Endothelial cell (in vitro differentiated cells): ENCODE data around the gene TNS3. TPM values are rescaled to one million over a fixed set of nuclear protein-coding genes. Genes with fewer than 3 reads are reported as not detected.

Experiments
- DNase-seq: peaks from one replicate; pipeline ENCODE4 v3.0.0; 2021; ENCODE audit warnings: low spot score
- H3K27ac Mint-ChIP-seq: one replicate; pipeline ENCODE4 v1.8.0; 2021; ENCODE audit warnings: mixed read lengths, inconsistent platforms; ENCODE audit not compliant: unreplicated experiment
- H3K27me3 Mint-ChIP-seq: one replicate; pipeline ENCODE4 v1.8.0; 2021; ENCODE audit warnings: mild to moderate bottlenecking, moderate library complexity, mixed read lengths, inconsistent platforms; ENCODE audit not compliant: unreplicated experiment
- H3K36me3 Mint-ChIP-seq: one replicate; pipeline ENCODE4 v1.8.0; 2021; ENCODE audit warnings: mild to moderate bottlenecking, low read depth, mixed read lengths, inconsistent platforms; ENCODE audit not compliant: unreplicated experiment
- H3K4me1 Mint-ChIP-seq: one replicate; pipeline ENCODE4 v1.8.0; 2021; ENCODE audit warnings: mild to moderate bottlenecking, mixed read lengths, inconsistent platforms; ENCODE audit not compliant: unreplicated experiment
- H3K4me3 Mint-ChIP-seq: one replicate; pipeline ENCODE4 v1.8.0; 2021; ENCODE audit warnings: mild to moderate bottlenecking, mixed read lengths, inconsistent platforms; ENCODE audit not compliant: unreplicated experiment
- H3K9me3 Mint-ChIP-seq: one replicate; pipeline ENCODE4 v1.8.0; 2021; ENCODE audit warnings: mixed read lengths, inconsistent platforms; ENCODE audit not compliant: unreplicated experiment
- CTCF ChIP-seq: fragments of 200-600 bp; sonication (generic); IDR thresholded peaks from one replicate; pipeline ENCODE4 v1.5.0; 2021; ENCODE audit warnings: antibody characterized with exemption; ENCODE audit not compliant: unreplicated experiment
- total RNA-seq: library from RNA; stranded (reverse); fragmentation: NEBNext Ultra II Directional; extraction: Animal tissue kit (Norgen Biotek cat#: 25700); gene quantifications from one replicate; pipeline ENCODE4 v1.2.1, GENCODE V29; 2021; ENCODE audit not compliant: unreplicated experiment

Gene TNS3
- total RNA-seq, 1 donor from 2014 or later, result 7.5 TPM

DNA sequence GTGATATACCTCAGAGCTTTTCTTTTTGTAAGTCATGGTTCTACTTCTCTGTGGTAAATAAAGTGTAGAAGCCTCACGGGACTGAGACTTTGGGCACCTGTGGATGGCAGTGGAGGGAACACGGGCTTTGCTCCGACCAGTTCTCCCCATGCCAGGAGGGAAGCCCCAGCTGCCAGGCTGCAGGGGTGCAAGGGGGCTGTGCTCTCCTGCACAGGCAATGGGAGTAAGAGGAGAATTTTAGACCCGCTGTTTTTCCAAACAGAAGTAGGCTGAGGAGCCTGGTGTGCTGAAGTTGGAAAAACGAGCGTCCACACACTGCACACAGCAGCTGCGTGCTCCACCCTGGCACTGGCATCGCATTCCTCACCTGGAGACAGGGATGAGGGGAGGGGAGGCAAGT, 282.4 kb downstream of the TNS3 start:
- TF ChIP-seq CTCF, result no peak
- Mint-ChIP-seq H3K27me3 (peaks cover 2% of the 10 kb centered on the region), H3K4me3 (no peak overlapping the region), H3K4me1 (no peaks in the 10 kb centered on the region), H3K36me3 (peaks cover 4% of the 10 kb centered on the region), H3K9me3 (no peaks in the 10 kb centered on the region), H3K27ac (no peak overlapping the region)
- no peak for DNase-seq

GRCh38 chr7:47298636-47299035, 283.3 kb downstream of the TNS3 start:
- Mint-ChIP-seq H3K4me3 (no peak overlapping the region), H3K9me3 (no peaks in the 10 kb centered on the region), H3K27ac (no peak overlapping the region), H3K27me3 (no peaks in the 10 kb centered on the region), H3K4me1 (no peaks in the 10 kb centered on the region), H3K36me3 (peaks cover 4% of the 10 kb centered on the region)
- no peak for TF ChIP-seq CTCF
- no peak for DNase-seq

DNA sequence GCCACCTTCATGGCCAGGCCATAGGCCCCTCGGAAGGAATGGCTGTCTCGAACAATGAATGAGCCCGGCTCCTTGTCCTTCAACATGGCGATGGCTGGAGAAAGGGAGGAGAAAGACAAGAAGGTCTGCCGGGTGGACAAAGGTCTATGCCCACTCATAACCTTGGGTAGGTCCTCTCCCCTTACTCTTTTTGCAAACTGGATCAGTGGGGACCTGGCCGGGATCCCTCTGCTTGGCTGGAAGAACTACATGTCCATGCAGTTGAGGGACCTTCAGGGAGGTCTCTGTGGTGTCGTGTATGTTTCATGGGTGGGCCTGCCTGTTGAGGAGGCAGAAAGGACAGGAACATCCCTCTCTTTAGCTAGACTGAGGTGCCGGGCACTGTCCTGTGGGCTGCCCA, 284.8 kb downstream of the TNS3 start:
- H3K36me3 Mint-ChIP-seq, result peaks cover 4% of the 10 kb centered on the region
- H3K27me3 Mint-ChIP-seq, result no peaks in the 10 kb centered on the region
- no peaks in the 10 kb centered on the region for H3K9me3 Mint-ChIP-seq
- no peak for DNase-seq
- H3K4me1 Mint-ChIP-seq, result no peaks in the 10 kb centered on the region
- H3K4me3 Mint-ChIP-seq, result no peak overlapping the region
- TF ChIP-seq CTCF, result no peak
- H3K27ac Mint-ChIP-seq, result no peak overlapping the region

- no peak for DNase-seq
- Mint-ChIP-seq H3K27me3 (no peaks in the 10 kb centered on the region), H3K4me3 (no peak overlapping the region), H3K9me3 (no peaks in the 10 kb centered on the region), H3K4me1 (no peaks in the 10 kb centered on the region), H3K27ac (no peak overlapping the region), H3K36me3 (peaks cover 4% of the 10 kb centered on the region)
- no peak for TF ChIP-seq CTCF
Observed at GRCh38 chr7:47295606-47296005, 286.3 kb downstream of the TNS3 start.

DNA sequence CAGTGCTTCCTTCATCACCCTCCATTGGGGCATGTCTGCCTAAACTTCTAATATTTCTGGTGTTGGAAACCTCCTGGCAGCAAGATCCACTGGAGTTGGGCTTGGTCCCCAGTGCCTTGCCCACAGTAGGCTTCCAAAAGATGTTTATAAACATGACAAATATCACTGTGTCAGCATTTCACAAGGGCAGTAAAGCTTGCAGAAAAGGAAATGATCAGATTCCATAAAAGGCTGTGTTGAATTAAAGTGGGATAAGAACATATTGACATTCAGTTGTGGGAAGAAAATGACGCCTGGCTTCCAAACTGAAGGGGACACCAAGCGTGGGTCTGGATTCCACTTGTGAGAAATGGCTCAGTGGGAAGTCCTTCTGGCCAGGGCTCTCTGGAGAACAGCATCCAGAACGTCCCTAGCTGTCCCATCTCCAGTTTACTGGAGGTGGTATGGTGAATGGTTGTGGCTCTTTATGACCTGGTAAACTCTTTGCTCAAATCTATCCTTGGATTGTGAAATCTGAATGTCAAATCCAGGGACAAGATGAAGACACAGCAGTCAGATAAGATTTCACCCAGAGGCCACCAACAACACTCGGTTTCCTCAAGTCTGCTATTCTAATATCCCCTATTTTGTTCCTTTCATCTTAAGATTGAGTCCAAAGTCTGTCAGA, 287.2 kb downstream of the TNS3 start:
- no peaks in the 10 kb centered on the region for H3K27me3 Mint-ChIP-seq
- H3K27ac Mint-ChIP-seq, result no peak overlapping the region
- DNase-seq, result no peak
- H3K4me1 Mint-ChIP-seq, result no peaks in the 10 kb centered on the region
- no peaks in the 10 kb centered on the region for H3K36me3 Mint-ChIP-seq
- H3K9me3 Mint-ChIP-seq, result no peaks in the 10 kb centered on the region
- H3K4me3 Mint-ChIP-seq, result no peak overlapping the region
- no peak for TF ChIP-seq CTCF
